Measurements from ENCODE around the gene HPS3.
A peak's percentile ranks its signal among the peaks of the same experiment; 100 is the strongest.
"Not testable (repeated sequence)": the region's sequence is repeated elsewhere in the genome, so short reads cannot be mapped to it uniquely, and the experiment has no call there.

HPS3 gene

GRCh38 chr3:149129326-149130205, at the start of gene HPS3:
Gene HPS3 (plus strand): TSS chr3:149129638. CDS start chr3:149129724, 86 bp downstream.
- peak; percentile 71 for DNase-seq

- no peak for DNase-seq
Measured at GRCh38 chr3:149080011-149080698, 49.3 kb upstream of the HPS3 start.

GRCh38 chr3:149080699-149081091, 48.7 kb upstream of the HPS3 start:
- DNase-seq: no peak

- no peak for DNase-seq
Measured at GRCh38 chr3:149081772-149082171, 47.7 kb upstream of the HPS3 start.

- DNase-seq: peak; percentile 9
Measured at GRCh38 chr3:149085828-149086231, 43.6 kb upstream of the HPS3 start.

- peak; percentile 97 for DNase-seq
Measured at GRCh38 chr3:149086232-149086988, 43.0 kb upstream of the HPS3 start, which contains the start of gene HLTF. Gene HLTF (minus strand): TSS chr3:149086533. CDS start chr3:149086336, 197 bp downstream.

GRCh38 chr3:149087208-149087607, 42.2 kb upstream of the HPS3 start:
- DNase-seq: no peak

- DNase-seq: no peak
Measured at GRCh38 chr3:149089395-149089794, 40.0 kb upstream of the HPS3 start.

- no peak for DNase-seq
Measured at GRCh38 chr3:149090461-149090860, 39.0 kb upstream of the HPS3 start.

- no peak for DNase-seq
Measured at GRCh38 chr3:149090907-149091306, 38.5 kb upstream of the HPS3 start.

- no peak for DNase-seq
Measured at GRCh38 chr3:149091983-149092382, 37.5 kb upstream of the HPS3 start.

GRCh38 chr3:149095487-149095886, 34.0 kb upstream of the HPS3 start:
- no peak for DNase-seq

- not testable (repeated sequence) for DNase-seq
Measured at GRCh38 chr3:149097987-149098386, 31.5 kb upstream of the HPS3 start.

GRCh38 chr3:149101154-149101553, 28.3 kb upstream of the HPS3 start:
- no peak for DNase-seq

GRCh38 chr3:149101641-149102040, 27.8 kb upstream of the HPS3 start:
- no peak for DNase-seq

- DNase-seq: no peak
Measured at GRCh38 chr3:149104484-149104883, 25.0 kb upstream of the HPS3 start.

- no peak for DNase-seq
Measured at GRCh38 chr3:149114458-149114857, 15.0 kb upstream of the HPS3 start.

- DNase-seq: no peak
Measured at GRCh38 chr3:149115114-149115513, 14.3 kb upstream of the HPS3 start.

- no peak for DNase-seq
Measured at GRCh38 chr3:149118724-149119123, 10.7 kb upstream of the HPS3 start.

- DNase-seq: no peak
Measured at GRCh38 chr3:149119466-149119865, 10.0 kb upstream of the HPS3 start.

GRCh38 chr3:149120051-149120972, 9.1 kb upstream of the HPS3 start:
- peak; percentile 26 for DNase-seq

Measured in NCI-H2171 (cell line).